Diencephalon (tissue), 1 donor: Measurements from ENCODE around the gene DCLK1. TPM values are rescaled to one million over a fixed set of nuclear protein-coding genes. Genes with fewer than 3 reads are reported as not detected.

ENCODE experiments used
- total RNA-seq: library from RNA; depleted of rRNA; stranded (reverse); fragments of >200 nt; gene quantifications from one replicate; pipeline ENCODE4 v1.2.3, GENCODE V29; 2014

DCLK1 gene
- 391 TPM for total RNA-seq

DNA sequence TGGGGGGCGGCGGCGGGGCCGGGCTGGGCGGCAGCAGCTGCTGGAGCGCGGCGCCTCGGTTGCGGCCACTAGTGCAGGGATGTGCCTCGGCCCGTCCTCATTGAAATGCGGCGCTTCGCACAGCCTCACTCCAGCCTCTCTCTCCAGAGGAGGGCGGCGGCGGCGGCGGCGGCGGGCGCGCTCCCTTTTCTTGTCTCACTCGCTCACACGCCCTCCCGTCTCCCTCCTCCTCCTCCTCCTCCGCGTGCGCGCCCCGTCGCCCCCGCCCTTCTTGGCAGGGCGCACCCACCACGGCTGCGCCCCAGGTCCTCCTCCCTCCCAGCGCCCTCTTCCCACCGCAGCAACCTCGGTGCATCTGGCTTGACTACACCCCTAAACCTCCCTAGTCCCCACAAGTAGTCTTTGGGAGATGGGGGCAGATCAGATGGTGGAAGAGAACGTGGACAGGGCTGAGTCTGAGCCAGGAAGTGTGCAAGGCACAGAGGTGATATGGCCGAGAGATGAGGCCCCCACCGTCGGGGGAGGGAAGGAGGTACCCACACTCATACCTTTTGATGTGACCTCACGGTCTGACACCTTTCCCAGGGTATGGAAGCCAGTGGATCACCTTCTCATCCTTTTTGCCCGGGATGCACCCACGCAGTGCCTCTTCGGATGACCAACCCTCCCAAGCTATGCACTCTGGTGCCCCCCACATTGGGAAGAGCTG lies at the start of gene DCLK1:
Gene DCLK1, minus strand, starts transcription at position 161 of the 709 bp plus-strand sequence.

Other genes starting within 250 kb of the DCLK1 start
- 3.5 TPM for gene SOHLH2, start 83.2 kb upstream of the DCLK1 start, total RNA-seq
- gene CCDC169, start 166.4 kb upstream of the DCLK1 start, total RNA-seq: 4.4 TPM
- 29.5 TPM for gene SPART, start 215.0 kb upstream of the DCLK1 start, total RNA-seq